ENCODE measurements around the gene FBXL15.

GRCh38 chr10:102416283-102416682 lies 4.4 kb upstream of the FBXL15 start:
- TF ChIP-seq CTCF (IDR thresholded peaks at IDR 0.05; ENCODE audit: insufficient read depth, low read depth, low read length) (no peak), EZH2 (IDR thresholded peaks at IDR 0.05; ENCODE audit: insufficient read depth, low read length) (no peak)
